Measurements from ENCODE around the gene NCS1. TPM values are rescaled to one million over a fixed set of nuclear protein-coding genes. Genes with fewer than 3 reads are reported as not detected.

NCS1 gene
- total RNA-seq, 3 donors from 2014 or later: 4.1 to 196 (median 10.7) TPM

- Histone ChIP-seq H3K4me1 (ENCODE audit: low read depth) (no peaks in the 10 kb centered on the region), H3K4me3 (no peak overlapping the region), H3K36me3 (ENCODE audit: low read depth) (no peaks in the 10 kb centered on the region), H3K9me3 (no peaks in the 10 kb centered on the region)
- peak in 1 of 3 donors; percentile 43 for DNase-seq
- intact Hi-C loops (cut with DNase I, micrococcal nuclease): loop anchor here (5.0 kb wide), 1 partner anchor 131 kb away; no protein-coding TSS in a partner anchor
- no peak for TF ChIP-seq CTCF (IDR thresholded peaks at IDR 0.05)
- no peak for ATAC-seq
These were observed 65.7 kb downstream of the NCS1 start for GRCh38 chr9:130237763-130238524.

DNA sequence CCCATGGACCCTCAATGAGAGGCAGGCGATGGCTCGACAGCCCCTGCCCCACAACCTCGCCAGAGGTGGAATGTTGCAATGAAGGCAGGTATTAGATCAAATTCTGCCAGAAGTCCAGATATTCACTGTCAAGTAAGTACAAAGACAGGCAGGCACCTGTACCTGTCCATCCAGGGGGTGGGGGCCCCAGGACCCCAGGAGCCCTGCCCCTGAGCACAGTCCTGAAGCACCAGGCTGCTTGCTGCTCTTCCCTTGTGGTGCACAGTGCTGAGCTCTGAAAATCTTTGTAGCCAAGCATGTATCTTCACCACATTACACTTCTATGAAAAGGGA, 67.1 kb downstream of the NCS1 start:
- intact Hi-C loops (cut with DNase I, micrococcal nuclease): loop anchor here (5.0 kb wide), 1 partner anchor 132 kb away; no protein-coding TSS in a partner anchor
- DNase-seq (peak in 1 of 3 donors; percentile 27), ATAC-seq (no peak)
- no peaks in the 10 kb centered on the region for H3K36me3 ChIP-seq (ENCODE audit: low read depth)
- H3K9me3 ChIP-seq: no peaks in the 10 kb centered on the region
- no peak overlapping the region for H3K4me3 ChIP-seq
- no peak for TF ChIP-seq CTCF (IDR thresholded peaks at IDR 0.05)
- no peaks in the 10 kb centered on the region for H3K4me1 ChIP-seq (ENCODE audit: low read depth)

- intact Hi-C loops (cut with DNase I, micrococcal nuclease): loop anchor here (5.0 kb wide), 1 partner anchor 132 kb away; no protein-coding TSS in a partner anchor
- DNase-seq: peak in 1 of 3 donors; percentile 49
These were observed 67.6 kb downstream of the NCS1 start for GRCh38 chr9:130239741-130240241.

DNA sequence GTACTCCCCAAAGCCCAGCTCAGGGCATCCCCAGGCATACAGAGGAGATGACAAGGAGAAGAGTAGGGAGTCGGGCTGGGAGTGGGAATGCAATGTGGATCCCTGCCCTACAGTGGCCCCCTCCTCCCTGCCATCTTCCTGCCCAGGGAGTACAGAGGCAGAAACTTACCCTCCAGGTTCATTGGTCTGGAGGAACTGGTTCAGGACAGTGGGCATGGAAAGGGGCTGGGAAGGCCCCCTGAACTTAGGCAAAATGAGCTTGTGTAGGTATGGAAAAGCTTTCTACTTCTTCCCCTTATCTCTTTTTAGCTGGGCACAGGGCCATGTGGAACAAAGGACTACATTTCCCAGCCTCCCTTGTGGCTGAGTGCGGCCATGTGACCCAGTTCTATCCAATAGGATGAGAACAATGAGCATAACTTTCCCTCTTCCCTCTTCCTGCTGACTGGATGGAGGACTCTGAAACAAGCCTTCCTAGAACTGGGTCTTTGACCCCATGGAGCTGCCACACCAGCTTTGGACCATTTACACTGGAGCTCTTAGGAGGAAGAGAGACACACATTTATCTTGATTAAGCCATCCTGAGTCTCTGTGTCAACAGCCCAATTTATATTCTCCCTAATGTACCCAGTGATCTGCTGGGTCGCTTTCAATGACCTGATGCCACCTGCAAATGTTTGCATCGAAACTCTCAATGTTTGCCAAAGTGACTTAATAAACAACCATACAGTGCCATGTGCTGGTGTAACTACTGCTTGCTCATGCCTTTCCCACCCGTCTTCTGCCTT, 68.4 kb downstream of the NCS1 start:
- Histone ChIP-seq H3K4me1 (ENCODE audit: low read depth) (no peaks in the 10 kb centered on the region), H3K9me3 (no peaks in the 10 kb centered on the region), H3K4me3 (no peak overlapping the region), H3K36me3 (ENCODE audit: low read depth) (no peaks in the 10 kb centered on the region)
- no peak for TF ChIP-seq CTCF (IDR thresholded peaks at IDR 0.05)
- peak in 2 of 3 donors; percentile 36 to 74 for DNase-seq
- intact Hi-C loops (cut with DNase I, micrococcal nuclease): no loop called here
- ATAC-seq: peak; percentile 81

More at GRCh38 chr9:130239741-130240241, 67.6 kb downstream of the NCS1 start:
- Histone ChIP-seq H3K9me3 (no peaks in the 10 kb centered on the region), H3K4me1 (ENCODE audit: low read depth) (no peaks in the 10 kb centered on the region), H3K36me3 (ENCODE audit: low read depth) (no peaks in the 10 kb centered on the region), H3K4me3 (no peak overlapping the region)
- ATAC-seq: peak; percentile 3
- no peak for TF ChIP-seq CTCF (IDR thresholded peaks at IDR 0.05)

DNA sequence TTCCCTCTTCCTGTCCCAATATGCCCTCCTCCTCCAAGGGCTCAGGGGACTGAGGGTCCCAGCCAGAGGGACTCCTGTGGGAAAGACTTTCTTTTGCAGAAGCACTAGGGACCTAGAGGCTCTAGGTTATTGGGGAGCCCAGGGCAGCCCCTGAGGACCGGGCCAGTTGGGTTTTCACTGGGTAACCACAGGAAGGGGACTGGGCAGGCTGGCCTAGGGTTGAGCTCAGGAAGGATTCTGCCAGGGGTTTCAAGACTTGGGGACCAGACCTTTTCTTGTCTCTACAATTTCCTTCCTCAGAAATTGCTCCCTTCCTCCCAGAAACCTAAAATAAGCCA, 69.0 kb downstream of the NCS1 start:
- Histone ChIP-seq H3K4me3 (no peak overlapping the region), H3K36me3 (ENCODE audit: low read depth) (no peaks in the 10 kb centered on the region), H3K9me3 (no peaks in the 10 kb centered on the region), H3K4me1 (ENCODE audit: low read depth) (no peaks in the 10 kb centered on the region)
- TF ChIP-seq CTCF (IDR thresholded peaks at IDR 0.05): no peak
- peak in 1 of 3 donors; percentile 24 for DNase-seq
- intact Hi-C loops (cut with DNase I, micrococcal nuclease): no loop called here
- no peak for ATAC-seq

Data from mucosa of descending colon (tissue), 3 donors.